Activated T-helper 2 cell treated with anti-CD3 and anti-CD28 coated beads, Interferon-gamma antibody, Interleukin-2, Interleukin-4, amounts not matched to agents 10 μg/mL and 5 μg/mL and 100 μg/mL, durations not matched to agents 14 hours and 24 hours and 36 hours (primary cell): ENCODE data around the gene FAM120A. TPM values are rescaled to one million over a fixed set of nuclear protein-coding genes. Genes with fewer than 3 reads are reported as not detected.

ENCODE experiments used
- DNase-seq: peaks from one replicate; pipeline ENCODE4 v3.0.0; 2021; ENCODE audit warnings: low spot score
- H3K27ac Mint-ChIP-seq: one replicate; pipeline ENCODE4 v1.8.0; 2021; ENCODE audit warnings: mixed read lengths
- H3K27me3 Mint-ChIP-seq: one replicate; pipeline ENCODE4 v1.8.0; 2021; ENCODE audit warnings: low read depth, mixed read lengths
- H3K36me3 Mint-ChIP-seq: one replicate; pipeline ENCODE4 v1.8.0; 2021; ENCODE audit warnings: low read depth, mixed read lengths
- H3K4me1 Mint-ChIP-seq: one replicate; pipeline ENCODE4 v1.8.0; 2021; ENCODE audit warnings: low read depth, mixed read lengths
- H3K4me3 Mint-ChIP-seq: one replicate; pipeline ENCODE4 v1.8.0; 2021; ENCODE audit warnings: low read depth, mild to moderate bottlenecking, moderate library complexity, mixed read lengths
- H3K9me3 Mint-ChIP-seq: one replicate; pipeline ENCODE4 v1.8.0; 2021; ENCODE audit warnings: mixed read lengths
- intact Hi-C: fragments of 100-400 bp; cut with micrococcal nuclease; formaldehyde crosslinking; loops from one replicate; pipeline ENCODE4 v1.15.1; 2023
- total RNA-seq: library from RNA; stranded (reverse); gene quantifications from 2 replicates; pipeline ENCODE4 v1.2.3, GENCODE V29; 2022

Gene FAM120A
- total RNA-seq, 1 donor from 2014 or later, result 166 TPM

DNA sequence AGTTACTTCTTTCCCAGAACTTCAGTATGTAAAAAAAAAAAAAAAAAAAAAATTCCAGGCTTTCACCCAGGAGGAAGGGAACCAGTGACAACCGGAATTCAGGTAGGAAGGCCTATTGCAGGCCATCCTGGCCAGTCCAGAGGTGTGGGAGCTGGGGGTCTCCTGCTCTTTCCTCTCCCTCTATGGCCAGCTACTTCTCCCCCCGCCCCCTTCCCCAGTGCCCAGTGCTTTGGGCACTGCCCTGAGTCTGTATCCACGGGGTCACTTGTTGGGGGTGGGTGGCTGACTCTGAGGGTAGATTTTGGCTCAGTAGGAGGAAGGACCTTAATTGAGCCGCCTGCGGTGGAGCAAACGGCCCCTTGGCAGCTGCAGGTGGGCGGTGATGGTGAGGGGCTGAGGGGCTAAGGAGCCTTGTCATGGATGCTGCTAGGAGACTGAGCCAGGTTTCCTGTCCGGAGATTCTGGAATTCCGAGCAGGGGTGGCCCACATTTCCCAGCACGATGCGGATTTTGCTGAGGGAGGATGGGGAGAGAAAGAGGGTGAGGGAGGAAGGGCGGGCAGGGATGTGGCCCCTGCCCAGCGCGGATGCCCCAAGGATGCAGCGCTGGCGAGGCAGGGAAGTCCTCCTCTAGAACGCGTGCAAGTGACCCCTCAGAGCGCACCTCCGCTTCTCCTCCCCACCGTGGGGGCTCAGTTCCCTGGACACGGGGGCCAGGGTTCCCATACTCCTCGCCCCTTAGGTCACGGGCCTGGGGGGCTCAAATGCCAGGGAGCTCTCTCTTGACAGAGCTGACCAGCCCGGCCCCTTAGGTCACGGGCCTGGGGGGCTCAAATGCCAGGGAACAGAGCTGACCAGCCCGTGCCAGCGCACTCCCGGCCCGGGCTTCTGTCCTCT, 123.7 kb downstream of the FAM120A start:
- Mint-ChIP-seq H3K27me3 (no peaks in the 10 kb centered on the region), H3K27ac (peak overlapping the region; percentile 82), H3K4me3 (peak overlapping the region; percentile 87), H3K4me1 (peaks cover 25% of the 10 kb centered on the region), H3K9me3 (peaks cover 11% of the 10 kb centered on the region), H3K36me3 (peaks cover 20% of the 10 kb centered on the region)
- intact Hi-C loops, result loop anchor here (10.0 kb wide), 1 partner anchor 590 kb away; no protein-coding TSS in a partner anchor
- DNase-seq, result no peak

DNA sequence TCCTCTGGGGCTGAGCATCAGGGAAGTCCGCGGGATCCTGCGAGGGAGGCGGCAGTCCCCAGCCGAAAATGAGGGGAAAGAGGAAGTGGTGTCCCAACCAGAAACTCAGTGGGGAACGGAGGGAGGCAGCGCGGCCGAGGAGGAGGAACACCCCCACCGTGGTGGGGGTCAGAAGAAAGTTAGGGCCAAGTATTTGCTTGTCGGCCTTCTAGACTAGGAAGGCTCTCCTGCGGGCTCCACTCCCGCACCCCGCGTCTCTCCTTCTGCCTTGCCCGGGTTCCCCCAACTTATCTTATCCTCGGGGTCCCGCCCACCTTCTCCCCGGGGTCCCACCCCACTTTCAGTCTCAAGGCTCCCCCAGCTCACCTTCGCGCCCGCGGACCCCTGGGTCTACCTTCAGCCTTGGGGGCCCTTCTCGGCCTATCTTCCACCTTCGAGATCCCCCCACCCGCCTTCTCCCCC, 124.3 kb downstream of the FAM120A start:
- Mint-ChIP-seq H3K4me1 (peaks cover 25% of the 10 kb centered on the region), H3K36me3 (peaks cover 13% of the 10 kb centered on the region), H3K9me3 (peaks cover 5% of the 10 kb centered on the region), H3K27me3 (no peaks in the 10 kb centered on the region), H3K27ac (peak overlapping the region; percentile 82), H3K4me3 (peak overlapping the region; percentile 87)
- intact Hi-C loops, result loop anchor here (10.0 kb wide), 1 partner anchor 589 kb away; no protein-coding TSS in a partner anchor
- peak; percentile 45 for DNase-seq

DNA sequence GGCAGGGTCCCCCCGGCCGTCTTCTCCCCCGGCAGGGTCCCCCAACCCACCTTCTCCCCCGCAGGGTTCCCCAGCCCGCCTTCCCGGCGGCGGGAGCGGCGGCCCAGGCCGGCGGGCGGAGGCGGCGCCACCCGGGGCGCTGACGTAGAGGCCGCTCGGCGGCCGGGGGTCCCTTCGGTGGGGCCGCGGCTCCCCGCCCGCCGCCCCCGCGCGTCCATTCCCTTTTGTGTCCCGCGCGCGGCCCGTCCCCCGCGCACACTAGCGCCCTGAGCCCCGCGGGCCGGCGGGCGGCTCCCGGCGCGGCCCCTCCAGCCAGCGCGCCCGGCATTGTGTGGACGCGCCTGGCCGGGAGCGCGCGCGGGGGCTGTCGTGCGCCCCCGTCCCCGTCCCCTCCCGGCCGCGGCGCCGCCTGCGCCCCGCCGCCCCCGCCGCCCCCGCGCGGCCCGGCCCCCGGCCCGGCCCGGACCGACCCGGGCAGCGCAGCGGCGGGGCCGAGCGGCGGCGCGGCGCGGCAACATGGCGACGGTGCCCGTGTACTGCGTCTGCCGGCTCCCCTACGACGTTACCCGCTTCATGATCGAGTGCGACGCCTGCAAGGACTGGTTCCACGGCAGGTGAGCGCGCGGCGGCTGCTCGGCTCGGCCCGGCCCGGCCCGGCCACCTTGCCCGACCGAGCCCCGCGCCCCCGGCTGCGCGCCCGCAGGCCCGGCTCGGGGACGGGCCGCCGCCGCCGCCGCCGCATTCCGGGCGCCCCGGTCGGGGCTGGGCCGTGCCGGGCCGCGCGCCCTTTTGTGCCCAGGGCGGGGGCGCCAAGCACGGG, 125.0 kb downstream of the FAM120A start, which contains the start of gene PHF2:
TSS of gene PHF2 (plus strand) at position 327 of the 820 bp plus-strand sequence. CDS start at position 517, 190 bp downstream.
- Mint-ChIP-seq H3K36me3 (peaks cover 12% of the 10 kb centered on the region), H3K27ac (peak within 1 kb of the TSS; percentile 82), H3K4me3 (peak within 1 kb of the TSS; percentile 87), H3K9me3 (no peaks in the 10 kb centered on the region), H3K4me1 (peaks cover 25% of the 10 kb centered on the region), H3K27me3 (no peaks in the 10 kb centered on the region)
- intact Hi-C loops, result loop anchor here (10.0 kb wide), 1 partner anchor 588 kb away; no protein-coding TSS in a partner anchor
- DNase-seq, result no peak

DNA sequence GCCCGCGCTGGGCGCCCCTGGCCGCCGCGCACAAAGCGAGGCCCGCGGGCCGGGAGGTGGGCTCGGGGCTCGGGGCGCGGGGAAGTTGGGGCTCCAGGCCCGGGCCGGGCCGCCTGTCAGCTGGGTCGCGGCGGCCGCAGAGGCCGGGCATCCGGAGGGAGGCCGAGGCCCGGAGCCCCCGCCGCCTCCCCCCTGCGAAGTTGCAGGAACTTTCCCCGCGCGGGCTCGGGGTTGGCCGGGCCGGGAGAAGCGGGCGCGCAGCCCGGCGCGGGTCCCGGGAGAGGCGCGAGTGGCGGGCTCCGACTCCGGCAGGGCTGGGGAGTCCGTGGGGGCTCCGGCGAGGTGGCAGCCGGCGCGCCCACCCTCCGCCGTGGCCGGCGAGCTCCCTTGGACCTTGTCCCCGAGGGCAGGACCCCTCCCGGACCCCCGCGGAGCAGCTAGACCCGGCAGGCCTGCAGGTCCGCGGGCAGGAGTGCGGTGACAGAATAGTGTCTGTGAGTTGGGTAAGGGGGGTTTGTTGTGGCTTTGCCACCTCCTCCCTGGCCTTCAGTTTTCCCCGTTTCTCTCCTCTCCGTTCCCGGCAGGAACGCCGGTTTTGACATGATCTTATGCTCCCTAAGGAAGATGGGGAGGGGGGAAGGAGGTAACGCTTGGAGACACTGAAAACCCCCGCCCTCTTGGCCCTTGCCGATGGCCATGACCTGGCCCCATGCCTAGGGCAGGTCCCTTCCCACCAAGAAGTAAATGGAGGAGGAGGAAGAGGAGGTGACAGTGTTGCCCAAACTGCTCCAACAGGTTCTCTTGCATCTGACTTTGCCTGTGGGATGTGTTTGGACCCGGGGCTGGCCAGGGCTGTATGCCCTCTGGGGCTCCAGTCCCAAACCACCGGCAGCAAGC, 125.8 kb downstream of the FAM120A start:
- H3K4me1 Mint-ChIP-seq, result peaks cover 25% of the 10 kb centered on the region
- no peaks in the 10 kb centered on the region for H3K9me3 Mint-ChIP-seq
- intact Hi-C loops, result loop anchor here (10.0 kb wide), 1 partner anchor 587 kb away; no protein-coding TSS in a partner anchor
- H3K27me3 Mint-ChIP-seq, result no peaks in the 10 kb centered on the region
- peaks cover 12% of the 10 kb centered on the region for H3K36me3 Mint-ChIP-seq
- DNase-seq, result no peak
- H3K27ac Mint-ChIP-seq, result peak overlapping the region; percentile 80
- H3K4me3 Mint-ChIP-seq, result peak overlapping the region; percentile 86

DNA sequence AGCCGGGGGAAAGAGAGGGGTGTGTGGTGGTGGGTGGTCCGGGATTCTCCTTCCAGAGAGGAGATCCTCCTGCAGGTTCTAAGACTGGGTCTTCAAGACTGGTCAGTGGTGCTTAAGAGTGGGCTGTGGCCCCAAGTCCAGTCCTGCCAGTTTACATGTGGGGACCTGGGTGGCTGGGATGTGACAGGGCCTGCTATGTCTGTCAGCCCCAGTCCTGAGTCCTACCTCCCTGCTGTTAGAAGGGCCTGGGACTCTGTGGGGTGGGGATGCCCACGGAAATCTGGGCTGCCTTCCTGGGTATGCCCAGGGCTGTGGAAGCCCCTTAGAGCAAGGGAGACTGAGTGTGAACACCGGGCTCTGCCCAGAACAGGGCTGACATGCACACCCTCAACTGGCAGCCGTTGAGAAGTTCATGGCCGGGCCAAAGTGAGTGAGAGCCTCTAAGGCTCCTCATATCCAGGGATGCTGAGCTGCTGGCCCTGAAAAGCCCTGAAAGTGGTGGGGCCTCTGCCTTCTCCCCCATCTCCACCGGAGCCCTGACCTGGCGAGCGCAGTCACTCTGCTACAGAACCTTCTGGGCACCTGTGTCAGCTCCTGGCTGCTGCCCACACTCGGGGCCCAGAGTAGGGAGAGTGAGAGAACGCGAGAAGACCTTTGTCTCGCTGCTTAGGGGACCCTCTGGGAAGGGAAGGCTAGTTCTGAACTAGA, 126.6 kb downstream of the FAM120A start:
- Mint-ChIP-seq H3K9me3 (peaks cover 2% of the 10 kb centered on the region), H3K4me1 (peaks cover 23% of the 10 kb centered on the region), H3K27me3 (no peaks in the 10 kb centered on the region), H3K27ac (peak overlapping the region; percentile 80), H3K36me3 (peaks cover 20% of the 10 kb centered on the region), H3K4me3 (peak overlapping the region; percentile 86)
- intact Hi-C loops, result loop anchor here (10.0 kb wide), 1 partner anchor 587 kb away; no protein-coding TSS in a partner anchor
- DNase-seq, result no peak

DNA sequence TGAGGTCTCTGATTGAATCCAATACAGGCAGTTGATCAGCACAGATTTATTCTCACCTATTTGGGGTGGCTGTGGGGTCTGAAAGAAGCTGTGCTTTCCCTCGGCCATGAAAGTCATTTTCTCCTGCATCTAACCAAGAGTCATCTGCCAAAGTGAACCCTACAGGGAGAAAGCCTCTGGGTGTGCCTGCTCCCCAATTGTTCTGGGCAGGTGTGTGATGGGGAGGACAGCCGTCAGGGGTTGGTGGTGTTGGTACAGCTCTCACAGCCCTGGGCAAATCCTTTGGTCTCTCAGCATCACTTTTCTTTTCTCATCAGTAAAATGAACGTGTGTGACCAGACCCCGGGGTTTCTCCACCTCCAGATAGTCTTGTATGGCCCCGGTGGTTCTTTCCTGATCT, 127.4 kb downstream of the FAM120A start:
- H3K4me3 Mint-ChIP-seq, result peak overlapping the region; percentile 17

DNA sequence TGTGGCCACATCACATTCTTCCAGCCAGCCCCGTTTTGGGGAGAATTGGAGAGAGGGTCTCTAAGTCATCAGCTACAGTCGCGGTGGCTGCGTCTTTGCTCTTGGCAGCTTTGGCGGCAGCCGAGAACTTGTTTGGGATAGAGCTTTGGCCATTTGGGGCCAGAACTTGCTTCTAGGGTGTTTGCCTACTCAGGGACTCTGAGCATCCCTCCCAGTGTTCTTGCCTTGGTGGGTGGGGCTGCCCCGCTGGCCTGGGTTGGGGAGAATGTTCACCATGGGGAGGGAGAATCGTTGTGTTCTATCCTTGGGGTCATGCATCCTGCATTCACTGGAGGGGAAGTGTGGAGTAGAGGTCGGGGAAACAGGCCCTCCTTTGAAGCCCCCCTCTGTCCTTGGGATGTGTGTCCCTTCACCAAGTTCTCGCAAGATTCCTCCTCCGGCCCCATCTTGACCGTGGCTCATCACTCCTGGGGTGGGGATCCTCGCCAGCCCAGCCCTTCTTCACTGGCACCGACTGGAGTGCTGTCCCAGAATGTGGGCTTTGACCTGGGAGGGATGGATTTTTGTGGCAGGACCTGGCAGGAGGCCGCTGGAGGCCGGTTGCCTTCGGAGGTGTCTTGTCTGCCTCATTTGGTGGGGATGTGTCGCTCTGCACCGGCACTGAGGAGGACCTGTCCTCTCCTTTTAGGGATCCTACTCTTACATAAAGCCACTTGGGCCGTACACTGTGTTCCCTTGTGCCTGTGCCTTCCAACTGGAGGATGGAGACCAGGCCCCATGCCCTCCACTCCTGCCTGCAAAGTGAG, 128.4 kb downstream of the FAM120A start:
- intact Hi-C loops, result loop anchor here (10.0 kb wide), 1 partner anchor 585 kb away; no protein-coding TSS in a partner anchor
- H3K36me3 Mint-ChIP-seq, result peaks cover 32% of the 10 kb centered on the region
- H3K4me1 Mint-ChIP-seq, result peaks cover 23% of the 10 kb centered on the region
- no peak for DNase-seq
- H3K27me3 Mint-ChIP-seq, result no peaks in the 10 kb centered on the region
- no peak overlapping the region for H3K4me3 Mint-ChIP-seq
- no peak overlapping the region for H3K27ac Mint-ChIP-seq
- H3K9me3 Mint-ChIP-seq, result peaks cover 18% of the 10 kb centered on the region

More for the DNA sequence above, 127.4 kb downstream of the FAM120A start:
- no peaks in the 10 kb centered on the region for H3K27me3 Mint-ChIP-seq
- no peak overlapping the region for H3K27ac Mint-ChIP-seq
- peaks cover 8% of the 10 kb centered on the region for H3K9me3 Mint-ChIP-seq
- no peak for DNase-seq
- H3K4me1 Mint-ChIP-seq, result peaks cover 23% of the 10 kb centered on the region
- peaks cover 25% of the 10 kb centered on the region for H3K36me3 Mint-ChIP-seq
- intact Hi-C loops, result loop anchor here (10.0 kb wide), 1 partner anchor 586 kb away; no protein-coding TSS in a partner anchor

DNA sequence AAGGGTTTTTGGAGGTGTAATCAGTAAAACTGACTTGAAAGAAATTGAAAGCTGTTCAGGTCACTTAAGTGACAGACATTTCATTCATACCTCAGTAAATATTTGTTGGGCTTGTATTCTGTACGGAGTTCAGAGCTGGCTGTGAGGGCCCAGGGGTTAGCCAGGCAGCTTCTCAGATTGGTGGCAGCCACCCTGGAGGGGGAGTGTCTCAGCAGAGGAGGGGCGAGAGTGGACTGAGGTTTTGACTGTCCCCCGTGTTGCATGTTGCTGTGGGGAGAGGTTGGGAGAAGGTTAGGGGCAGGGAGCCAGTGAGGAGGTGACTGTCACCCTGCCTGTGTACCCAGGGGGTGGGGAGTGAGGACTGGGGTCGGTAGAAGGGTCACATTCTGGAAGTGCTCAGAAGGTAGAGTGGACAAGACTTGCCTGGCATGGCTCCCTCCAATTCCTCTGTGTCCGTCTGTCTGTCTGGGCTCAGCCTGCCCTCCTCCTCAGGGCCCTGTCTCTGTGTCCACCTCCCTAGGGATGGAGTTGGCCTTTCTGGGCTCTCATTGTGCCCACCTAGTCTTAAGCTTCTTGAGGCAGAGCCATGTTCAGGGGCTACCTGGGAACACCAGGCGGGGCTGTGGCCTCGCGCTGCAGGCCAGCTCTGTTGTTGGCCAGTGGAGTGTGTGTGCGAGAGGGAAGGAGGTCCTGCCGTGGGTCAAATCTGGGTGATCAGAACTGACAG, 129.3 kb downstream of the FAM120A start:
- no peaks in the 10 kb centered on the region for H3K27me3 Mint-ChIP-seq
- peaks cover 34% of the 10 kb centered on the region for H3K36me3 Mint-ChIP-seq
- H3K9me3 Mint-ChIP-seq, result peaks cover 24% of the 10 kb centered on the region
- peaks cover 19% of the 10 kb centered on the region for H3K4me1 Mint-ChIP-seq
- intact Hi-C loops, result no loop called here
- no peak overlapping the region for H3K4me3 Mint-ChIP-seq
- no peak for DNase-seq
- no peak overlapping the region for H3K27ac Mint-ChIP-seq

DNA sequence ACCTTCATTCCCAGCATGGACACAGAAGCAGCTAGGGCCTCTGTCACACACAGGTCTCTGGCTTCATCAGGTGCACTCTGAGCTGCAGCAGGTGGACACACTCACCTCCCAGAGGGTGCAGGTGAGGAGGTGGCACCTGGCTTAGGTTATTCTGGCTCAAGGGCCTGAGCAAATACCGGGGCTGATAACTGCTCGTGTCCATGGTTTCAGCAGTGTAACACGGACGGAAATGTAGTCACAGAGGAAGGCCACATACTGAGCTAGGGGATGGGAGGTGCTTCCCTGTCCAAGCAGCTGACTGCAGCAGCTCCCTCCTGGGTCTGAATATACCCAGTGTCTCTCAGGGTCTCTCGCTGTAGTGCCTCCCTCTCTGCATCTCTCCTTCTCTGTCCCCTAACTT, 130.6 kb downstream of the FAM120A start:
- no peaks in the 10 kb centered on the region for H3K27me3 Mint-ChIP-seq
- H3K27ac Mint-ChIP-seq, result no peak overlapping the region
- H3K9me3 Mint-ChIP-seq, result peaks cover 24% of the 10 kb centered on the region
- peaks cover 34% of the 10 kb centered on the region for H3K36me3 Mint-ChIP-seq
- DNase-seq, result no peak
- no peak overlapping the region for H3K4me3 Mint-ChIP-seq
- intact Hi-C loops, result no loop called here
- peaks cover 19% of the 10 kb centered on the region for H3K4me1 Mint-ChIP-seq

DNA sequence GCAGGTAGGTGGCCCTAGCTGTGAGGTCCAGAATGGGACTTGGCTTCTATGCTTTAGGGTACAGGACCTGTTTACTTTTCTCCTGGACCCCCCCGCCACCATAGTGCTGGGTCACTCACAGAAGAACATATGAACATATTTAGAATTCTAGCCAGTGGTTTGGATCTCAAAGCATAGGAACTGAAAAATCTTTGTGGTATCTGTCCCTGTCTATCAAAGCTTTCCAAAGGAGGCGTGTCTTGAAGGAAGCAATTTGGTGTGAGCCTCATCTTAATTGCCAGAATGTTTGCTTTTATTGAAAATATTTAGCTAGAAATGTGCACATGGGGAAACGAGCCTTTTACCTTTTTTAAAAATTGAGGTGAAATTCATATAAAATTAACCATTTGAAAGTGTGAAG, 131.1 kb downstream of the FAM120A start:
- H3K4me3 Mint-ChIP-seq, result no peak overlapping the region
- H3K9me3 Mint-ChIP-seq, result peaks cover 24% of the 10 kb centered on the region
- intact Hi-C loops, result no loop called here
- H3K36me3 Mint-ChIP-seq, result peaks cover 33% of the 10 kb centered on the region
- H3K4me1 Mint-ChIP-seq, result peaks cover 18% of the 10 kb centered on the region
- no peak overlapping the region for H3K27ac Mint-ChIP-seq
- no peaks in the 10 kb centered on the region for H3K27me3 Mint-ChIP-seq
- no peak for DNase-seq
